Renal cortex interstitium (tissue), 11 donors: ENCODE results near the gene TNNI2. TPM values are rescaled to one million over a fixed set of nuclear protein-coding genes. Genes with fewer than 3 reads are reported as not detected.
A peak's percentile ranks its signal among the peaks of the same experiment; 100 is the strongest.

ENCODE experiments used
- DNase-seq, 11 donors: peaks; one replicate each; pipeline ENCODE4 v3.0.0-alpha.2; 2013; ENCODE audit warnings: low read depth in 9 of 11, low spot score in 4 of 11; ENCODE audit errors: extremely low read depth in 1 of 11
- polyA plus RNA-seq, 3 donors: library from polyadenylated mRNA; unstranded; fragments of 120-200 nt; gene quantifications; one replicate each; pipeline ENCODE4 v1.2.1, GENCODE V29; 2013; ENCODE audit not compliant: insufficient read length in 3 of 3

The TNNI2 gene
- polyA plus RNA-seq, 3 donors, result 0.45 to 6.1 (median 0.53) TPM

DNA sequence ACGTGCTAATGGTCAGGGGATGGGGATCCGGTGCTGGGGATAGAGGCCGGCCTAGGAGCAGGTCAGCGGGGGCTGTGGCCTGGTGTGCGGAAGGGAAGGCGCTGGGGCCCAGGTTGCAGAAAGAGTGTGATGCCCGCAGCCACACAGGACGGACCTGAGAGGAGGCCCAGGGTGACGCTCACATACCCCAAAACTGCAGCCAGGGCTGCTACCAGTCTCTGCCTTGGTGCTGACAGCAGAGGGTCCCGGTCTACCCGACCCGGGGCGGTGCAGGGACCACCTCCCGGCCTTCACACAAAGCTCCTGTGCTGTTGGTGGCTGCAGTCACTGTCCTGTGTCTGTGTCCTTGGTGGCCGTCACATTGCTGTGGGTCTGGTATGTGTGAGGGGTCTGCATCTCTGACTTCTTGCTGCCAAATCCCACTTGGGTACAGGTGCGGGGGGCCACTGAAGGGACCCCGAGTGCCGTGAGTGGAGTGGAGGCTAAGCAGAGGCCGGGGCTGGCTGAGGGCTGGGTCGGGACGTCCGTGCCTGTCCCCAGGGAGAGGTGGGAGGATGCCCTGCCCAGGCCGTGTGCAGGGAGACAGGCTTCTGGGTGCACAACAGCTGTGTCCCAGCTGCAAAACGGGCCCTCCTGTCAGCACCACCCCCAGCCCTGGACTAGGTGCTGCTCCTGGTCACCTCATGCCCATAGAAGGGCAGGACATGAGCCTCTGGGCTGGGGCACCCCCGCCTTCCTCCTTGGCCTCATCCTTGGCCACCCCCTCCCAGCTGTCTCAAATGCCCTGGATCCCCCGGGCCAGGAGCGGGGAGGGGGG, 15.6 kb downstream of the TNNI2 start:
- no peak for DNase-seq

DNA sequence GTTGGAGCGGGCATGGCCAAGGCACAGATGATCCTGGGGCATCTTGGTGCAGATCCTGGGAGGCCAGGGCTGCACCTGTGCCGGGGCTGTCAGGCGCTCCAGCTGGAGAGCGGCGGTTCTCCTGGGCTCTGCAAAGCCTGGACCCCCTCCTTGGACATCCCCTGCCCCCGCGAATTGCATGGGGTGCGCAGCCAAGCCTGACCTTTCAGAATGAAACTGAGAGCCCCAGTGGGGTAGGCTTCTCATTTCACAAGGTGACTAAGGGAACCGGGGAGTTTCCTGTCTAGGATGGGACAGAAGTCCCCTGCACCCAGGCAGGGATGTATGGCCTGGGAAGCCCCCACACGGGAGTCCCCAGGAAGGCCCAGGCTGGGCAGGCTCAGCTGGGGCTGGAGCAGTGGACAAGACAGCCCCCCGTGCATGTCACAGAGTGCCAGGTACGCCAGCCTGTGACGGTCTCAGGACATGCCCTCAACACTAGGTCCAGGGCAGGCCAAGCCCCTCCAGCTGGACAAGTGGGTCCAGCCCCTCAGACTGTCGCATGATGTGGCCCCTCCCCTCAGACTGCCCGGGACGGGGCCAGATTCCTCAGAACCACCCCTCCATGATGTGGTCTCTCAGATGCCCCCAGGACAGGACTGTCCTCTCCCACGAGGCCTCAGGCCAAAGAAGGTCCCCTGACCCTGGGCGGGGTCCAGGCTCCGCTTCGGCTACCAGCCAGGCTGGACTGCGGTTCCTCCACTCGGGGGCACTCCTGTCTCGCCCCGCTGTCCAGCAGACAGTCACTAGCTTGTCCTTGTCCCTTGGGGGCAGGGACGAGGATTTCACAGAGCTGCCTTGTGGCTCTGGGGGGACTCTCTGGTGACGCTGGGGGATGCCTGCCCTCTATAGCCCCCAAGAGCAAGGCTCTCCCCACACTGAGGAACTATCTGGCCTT, 16.4 kb downstream of the TNNI2 start:
- DNase-seq, result no peak

DNA sequence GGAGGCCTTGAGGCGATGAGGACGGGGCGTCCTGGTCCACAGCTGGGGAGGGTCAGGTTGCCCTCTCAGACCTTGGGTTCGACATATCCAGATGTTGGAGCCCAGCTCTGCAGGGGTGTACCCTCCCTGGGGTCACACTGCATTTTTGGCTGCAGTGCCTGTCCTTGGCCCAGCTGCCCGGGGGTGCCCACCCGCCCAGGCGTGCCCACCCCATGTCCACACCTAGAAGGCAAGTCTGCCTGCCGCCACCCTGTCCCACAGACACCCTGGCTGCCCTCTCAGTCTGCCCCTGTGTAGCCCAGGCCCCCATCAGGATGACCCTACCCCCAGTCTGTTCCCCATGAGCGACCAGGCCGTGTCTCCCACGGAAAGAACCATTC, 17.1 kb downstream of the TNNI2 start:
- no peak for DNase-seq

DNA sequence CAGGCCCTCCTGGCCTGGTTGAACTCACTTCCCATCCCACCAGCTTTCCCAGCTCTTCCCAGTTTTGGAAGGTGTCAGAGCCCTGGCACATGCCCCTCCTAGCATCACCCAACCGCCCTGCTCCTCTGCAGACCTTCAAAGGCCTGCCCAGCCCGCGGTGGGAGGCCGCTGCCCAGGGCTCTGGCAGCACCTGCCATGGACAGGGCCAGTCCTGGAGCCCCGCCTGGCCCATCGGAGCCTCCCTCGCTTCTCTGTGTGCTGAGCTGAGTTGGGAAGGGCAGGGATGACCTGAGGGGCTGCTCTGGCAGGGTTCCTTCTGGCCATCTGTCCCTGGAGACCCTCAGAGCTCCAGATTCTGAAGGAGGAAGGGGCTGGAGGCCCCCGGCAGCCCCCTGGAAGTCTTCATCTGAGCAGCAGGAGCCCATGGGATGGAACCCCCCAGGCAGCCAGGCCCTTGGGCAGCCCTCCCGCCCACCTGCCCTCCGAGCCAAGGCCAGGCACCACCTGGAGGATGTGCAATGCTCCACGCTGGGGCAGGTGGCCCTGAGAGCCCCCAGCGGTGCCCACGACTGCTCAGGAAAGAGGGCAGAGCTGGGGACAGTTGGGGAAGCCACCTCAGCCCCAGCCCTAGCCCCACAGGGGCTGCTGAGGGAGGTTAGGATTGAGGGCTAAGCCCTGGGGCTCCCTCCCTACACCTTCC, 17.7 kb downstream of the TNNI2 start:
- no peak for DNase-seq

DNA sequence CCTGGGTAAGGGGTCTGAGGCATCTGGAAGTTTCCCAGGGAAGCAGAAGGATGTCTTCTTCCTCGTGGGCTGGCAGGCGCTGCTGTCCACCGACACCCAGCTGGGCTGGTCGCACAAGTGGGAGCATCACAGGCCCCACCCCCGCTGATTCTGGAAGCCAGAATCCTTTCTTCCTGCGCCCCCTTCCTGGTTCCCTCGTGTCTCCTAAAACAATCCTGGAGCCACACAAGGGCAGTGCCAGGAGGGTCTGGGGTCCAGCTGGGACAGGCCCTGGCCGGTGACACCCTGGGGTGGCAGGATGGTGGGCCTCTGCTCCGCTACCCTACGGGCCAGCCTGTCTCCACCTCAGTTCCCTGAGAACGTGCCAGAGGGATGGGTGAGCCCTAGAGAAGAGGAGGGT, 18.3 kb downstream of the TNNI2 start:
- DNase-seq, result no peak

DNA sequence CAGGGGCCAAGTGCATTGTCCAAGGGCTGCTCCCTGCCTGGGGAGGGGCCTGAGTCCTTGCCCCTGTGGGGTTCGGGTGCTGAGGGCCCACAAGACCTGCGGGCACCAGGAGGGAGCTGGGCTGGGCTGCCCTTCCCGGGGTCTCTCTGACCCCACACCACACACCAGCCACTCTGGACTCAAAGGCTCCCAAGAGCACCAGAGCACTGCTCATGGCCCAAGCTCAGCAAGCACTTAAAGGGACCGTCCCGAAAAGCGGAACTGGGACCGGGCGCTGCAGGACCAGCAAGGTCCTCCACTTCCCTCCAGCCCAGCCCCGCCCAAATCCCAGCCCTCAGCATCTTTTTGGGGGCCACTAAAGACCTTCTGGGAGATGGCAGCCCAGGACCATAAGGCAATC, 19.4 kb downstream of the TNNI2 start:
- DNase-seq, result no peak

DNA sequence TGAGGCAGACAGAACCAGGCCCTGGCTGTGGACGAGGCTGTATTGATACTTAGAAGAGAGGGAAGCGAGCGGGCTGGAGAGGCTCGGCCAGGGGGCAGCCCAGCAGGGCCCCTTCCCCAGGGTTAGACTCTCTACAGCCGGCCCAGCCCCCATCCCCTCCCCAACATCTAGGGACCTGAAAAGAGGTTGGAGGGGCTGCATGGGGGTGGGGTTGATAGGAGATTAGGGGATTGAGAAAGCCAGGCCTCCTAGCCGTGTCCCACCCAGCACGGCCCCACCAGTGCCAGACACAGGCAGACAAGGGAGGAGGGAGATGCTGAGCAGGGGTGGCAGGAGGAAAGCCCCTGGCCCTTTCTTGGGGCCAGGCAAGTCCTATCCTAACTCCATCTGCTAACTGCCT, 19.8 kb downstream of the TNNI2 start:
- no peak for DNase-seq

DNA sequence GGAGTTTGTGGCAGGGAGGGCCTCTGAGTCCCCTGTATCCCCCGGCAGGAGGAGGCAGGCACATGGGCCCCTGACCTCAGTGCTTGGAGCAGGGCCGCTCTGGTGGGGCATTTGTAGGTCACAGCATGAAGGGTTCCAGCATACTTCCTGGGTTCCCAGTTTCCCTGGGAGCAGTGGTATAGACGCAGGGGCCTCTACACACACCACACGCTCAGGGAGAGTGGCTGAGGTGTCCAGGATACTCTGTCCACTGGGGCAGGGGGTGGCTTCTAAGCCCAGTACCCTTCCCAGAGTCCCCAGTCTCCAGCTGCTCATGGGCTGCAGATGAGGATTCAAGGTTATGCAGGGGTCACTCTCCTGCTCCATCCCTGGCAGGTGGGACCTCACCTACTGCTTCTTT, 20.2 kb downstream of the TNNI2 start:
- no peak for DNase-seq

DNA sequence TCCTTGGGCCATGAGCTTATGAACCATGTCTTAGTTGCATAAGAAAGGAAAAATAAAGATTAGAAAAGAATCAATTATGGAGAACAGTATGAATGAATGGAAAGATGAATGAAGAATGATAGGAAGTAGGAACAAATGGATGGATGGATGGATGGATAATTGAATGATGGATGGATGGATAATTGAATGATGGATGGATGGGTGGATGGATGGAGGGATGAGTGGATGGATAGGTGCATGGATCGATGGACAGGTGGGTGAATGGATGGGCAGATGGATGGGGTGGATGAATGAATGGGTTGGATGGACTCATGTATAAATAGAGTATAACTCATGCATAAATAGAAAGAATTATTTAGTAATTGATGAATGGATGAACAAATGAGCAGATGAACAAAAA, 21.3 kb downstream of the TNNI2 start:
- DNase-seq, result no peak

DNA sequence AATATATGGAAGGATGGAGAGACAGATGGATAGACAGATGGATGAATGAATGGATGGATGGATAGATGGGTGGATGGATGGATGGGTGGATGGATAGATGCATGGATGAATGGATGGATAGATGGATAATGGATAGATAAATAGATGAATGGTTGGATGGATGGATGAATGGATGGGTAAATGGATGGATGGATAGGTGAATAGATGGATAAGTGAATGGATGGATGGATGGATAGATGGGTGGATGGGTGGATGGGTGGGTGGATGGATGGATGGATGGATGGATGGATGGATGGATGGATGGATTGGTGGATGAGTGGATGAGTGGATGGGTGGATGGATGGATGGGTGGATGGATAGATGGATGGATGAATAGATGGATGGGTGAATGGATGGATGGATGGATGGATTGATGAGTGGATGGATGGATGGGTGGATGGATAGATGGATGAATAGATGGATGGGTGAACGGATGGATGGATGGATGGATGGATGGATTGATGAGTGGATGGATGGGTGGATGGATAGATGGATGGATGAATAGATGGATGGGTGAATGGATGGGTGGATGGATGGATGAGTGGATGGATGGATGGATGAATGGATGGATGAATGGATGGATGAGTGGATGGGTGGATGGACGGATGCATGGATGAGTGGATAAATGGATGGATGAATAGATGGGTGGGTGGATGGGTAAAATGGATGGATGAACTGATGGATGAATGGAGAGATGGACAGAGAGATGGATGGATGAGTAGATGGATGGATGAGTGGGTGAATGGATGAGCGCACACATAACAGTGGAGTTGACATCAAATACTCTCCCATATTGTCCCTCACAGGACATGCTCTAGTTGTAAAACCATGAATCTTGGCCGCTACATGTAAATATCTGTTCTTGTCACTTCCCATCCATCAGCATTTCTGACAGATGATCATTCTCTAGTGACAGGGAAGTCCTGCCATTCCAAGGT, 22.9 kb downstream of the TNNI2 start:
- DNase-seq, result no peak

DNA sequence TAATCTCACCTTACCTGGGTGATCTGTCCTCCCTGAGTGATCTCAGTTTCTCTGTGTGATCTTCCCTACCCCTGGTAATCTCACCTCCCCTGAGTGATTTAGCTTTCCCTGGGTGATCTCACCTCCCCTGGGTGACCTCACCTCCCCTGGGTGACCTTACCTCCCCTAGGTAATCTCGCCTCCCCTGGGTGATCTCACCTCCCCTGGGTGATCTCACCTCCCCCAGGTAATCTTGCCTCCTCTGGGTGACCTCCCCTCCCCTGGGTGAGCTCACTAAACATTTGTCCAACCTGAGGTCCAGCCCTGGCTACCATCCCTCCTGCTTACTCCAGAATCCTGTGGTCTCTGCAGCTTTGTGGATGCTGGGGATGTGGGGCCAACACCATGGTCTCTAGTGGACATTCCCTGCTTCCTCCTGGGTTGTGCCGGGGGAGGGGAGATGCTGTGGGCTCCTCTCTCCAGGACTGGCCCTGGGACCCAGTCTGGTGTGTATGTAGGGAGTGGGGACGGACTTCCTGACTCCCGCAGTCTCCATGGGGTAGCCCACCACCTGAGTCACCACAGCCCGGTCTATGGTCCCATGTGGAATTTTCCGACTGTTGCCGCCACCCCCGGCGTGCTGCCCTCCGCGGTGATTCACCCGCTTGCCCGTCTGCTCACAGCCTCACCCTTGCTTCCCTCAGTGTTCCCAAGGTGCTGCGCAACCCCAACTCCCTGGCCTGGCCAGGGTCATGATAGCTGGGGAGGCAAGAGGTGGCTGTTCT, 24.0 kb downstream of the TNNI2 start:
- no peak for DNase-seq

DNA sequence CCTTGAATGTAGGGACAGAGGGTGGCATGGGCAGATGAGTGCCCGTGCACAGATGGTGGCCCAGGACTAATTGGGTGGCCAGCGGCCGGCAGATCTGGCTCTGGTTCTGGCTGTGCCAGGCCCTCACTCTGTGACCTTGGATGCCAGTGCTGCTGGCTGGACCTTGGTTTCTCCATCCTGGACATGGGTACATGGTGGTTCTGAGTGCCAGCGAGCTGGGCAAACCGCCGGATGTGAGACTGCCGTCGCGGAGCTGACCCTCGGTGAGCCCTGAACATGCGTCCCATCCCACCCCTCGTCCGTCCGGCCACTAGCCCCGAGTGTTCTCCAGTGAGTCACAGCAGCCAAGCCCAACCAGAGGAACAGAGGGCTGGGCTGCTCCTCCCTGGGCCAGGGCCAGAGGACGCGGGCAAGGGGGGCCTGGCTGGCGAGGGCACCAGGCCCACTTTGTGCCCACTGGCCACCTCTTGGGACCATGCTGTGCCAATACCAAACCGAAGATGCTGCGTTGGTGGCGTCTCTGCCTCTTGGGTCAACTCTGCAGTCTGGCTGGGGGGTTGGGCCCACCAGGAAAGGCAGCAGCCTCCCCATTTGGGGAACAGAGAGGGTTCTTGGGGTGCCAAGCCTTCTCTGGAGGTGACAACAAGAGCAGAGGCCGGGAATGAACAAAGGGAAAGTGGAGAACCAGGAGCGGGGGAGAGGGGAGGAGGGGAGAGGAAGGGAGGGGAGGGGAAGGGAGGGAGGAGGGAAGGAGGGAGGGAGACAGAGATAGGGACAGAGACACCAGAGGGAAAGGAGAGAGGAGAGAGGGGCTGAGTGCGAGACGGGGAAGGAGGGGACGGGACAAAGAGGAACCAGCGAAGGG, 24.8 kb downstream of the TNNI2 start:
- DNase-seq, result peak in 9 of 11 donors; percentile 56 to 79 (median 73)

DNA sequence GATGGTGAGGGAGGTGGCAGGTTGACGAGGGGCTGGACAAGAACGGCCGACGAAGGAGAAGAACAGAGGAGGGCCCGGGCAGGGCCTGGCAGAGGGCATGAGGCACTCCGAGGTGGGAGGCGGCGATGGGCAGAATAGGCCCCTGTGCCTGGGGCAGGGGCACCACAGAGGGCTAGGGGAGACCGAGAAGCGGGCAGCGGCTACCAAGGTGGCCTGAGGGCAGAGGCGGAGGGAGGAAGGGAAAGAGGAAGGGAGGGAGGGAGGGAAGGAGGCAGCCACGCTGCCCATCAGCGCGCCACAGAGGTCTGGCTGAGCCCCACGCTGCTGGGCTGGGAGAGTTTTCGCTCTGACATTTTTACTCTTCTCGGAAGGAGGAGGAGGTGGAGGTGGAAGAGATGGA, 25.4 kb downstream of the TNNI2 start:
- no peak for DNase-seq

DNA sequence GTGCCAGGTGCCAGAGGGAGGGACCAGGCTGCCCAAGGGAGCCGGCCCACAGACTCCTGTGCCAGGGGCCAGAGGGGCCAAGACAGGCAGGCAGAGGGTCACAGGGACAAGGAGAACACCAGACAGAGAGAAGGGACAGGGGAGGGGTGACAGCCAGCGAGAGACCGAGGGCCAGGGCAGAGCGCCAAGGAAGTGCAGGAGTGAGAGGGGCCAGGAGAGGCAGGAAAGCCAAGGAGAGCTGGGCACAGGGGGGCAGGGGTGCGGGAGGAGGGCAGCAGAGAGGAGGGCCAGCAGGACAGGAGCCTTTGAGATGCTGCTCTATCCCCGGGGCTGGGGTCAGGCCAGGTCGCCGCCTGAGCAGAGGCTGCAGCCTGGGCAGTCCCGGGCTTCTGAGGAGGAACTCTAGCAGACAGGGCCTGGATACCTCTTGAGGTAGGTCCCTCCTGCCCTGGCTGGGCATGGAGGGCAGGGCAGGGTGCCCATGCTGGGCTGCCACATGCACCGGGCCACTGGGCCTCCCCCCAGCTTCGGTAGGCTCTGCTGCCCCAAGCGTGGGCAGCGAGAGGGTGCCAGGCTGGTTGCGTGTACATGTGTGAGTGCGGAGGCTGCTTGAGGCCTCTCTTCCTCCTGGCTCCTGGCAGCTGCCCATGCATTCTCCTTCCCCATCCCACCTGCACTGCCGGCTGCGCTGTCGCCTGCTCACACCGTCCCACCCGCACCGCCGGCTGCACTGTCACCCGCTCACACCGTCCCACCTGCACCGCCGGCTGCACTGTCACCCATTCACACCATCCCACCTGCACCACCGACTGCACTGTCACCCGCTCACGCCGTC, 26.3 kb downstream of the TNNI2 start:
- no peak for DNase-seq

DNA sequence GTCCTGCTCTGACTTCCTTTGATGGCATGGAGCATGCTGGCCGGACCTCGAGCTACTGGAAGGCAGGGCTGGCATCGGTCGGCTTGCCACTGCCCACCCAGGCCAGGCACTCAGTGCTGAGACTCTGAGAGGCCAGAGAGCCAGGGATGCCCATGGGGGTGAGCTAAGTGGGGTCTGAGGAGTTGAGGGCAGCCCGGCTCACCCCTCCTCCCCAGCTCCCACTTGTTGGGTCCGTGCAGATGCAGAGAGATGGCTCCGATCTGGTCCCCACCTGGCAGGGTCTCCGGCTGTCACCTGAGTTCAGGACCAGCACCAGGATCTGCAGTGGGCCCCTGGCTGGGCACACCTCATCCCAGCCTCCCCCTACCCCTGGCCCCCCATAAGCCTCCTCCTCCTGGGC, 27.4 kb downstream of the TNNI2 start:
- DNase-seq, result no peak

DNA sequence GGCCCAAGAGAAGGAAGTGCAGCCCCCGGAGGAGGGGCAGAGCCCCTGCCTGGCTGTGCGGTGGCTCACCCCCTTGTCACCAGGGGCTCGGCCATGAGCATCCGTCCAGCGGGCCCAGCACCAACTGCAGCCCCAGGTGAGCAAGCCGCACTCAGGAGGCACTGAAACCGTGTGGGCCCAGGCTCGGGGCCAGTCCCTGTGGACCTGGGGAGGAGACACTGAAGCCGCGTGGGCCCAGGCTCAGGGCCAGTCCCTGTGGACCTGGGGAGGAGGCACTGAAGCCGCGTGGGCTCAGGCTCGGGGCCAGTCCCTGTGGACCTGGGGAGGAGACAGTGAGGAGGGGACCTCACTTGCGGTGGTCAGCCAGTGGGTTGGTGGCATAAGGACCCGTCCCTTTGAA, 28.0 kb downstream of the TNNI2 start:
- no peak for DNase-seq
